SJSA1 (cell line): ENCODE measurements around the gene GSTM5. TPM values are rescaled to one million over a fixed set of nuclear protein-coding genes. Genes with fewer than 3 reads are reported as not detected.

ENCODE experiments used
- DNase-seq, 2 experiments: peaks; one replicate each; pipeline ENCODE4 v3.0.0-alpha.2; 2015 to 2020; ENCODE audit warnings: low spot score in 2 of 2, low read depth in 1 of 2
- H3K27ac ChIP-seq: fragments of 250-450 bp; sonication (Bioruptor Pico); 2 replicates; pipeline ENCODE4 v1.5.1; 2020; ENCODE audit warnings: mild to moderate bottlenecking, moderate library complexity
- H3K27me3 ChIP-seq: fragments of 250-450 bp; sonication (Bioruptor Pico); replicated peaks from 2 replicates; pipeline ENCODE4 v1.5.1; 2020; ENCODE audit warnings: mild to moderate bottlenecking, moderate library complexity
- H3K36me3 ChIP-seq: fragments of 250-450 bp; sonication (Bioruptor Pico); 2 replicates; pipeline ENCODE4 v1.5.1; 2020; ENCODE audit warnings: mild to moderate bottlenecking
- H3K4me1 ChIP-seq: fragments of 250-450 bp; sonication (Bioruptor Pico); replicated peaks from 2 replicates; pipeline ENCODE4 v1.6.1; 2021; ENCODE audit warnings: mild to moderate bottlenecking
- H3K4me3 ChIP-seq: fragments of 250-450 bp; sonication (Bioruptor Pico); 2 replicates; pipeline ENCODE4 v1.5.1; 2020; ENCODE audit warnings: mild to moderate bottlenecking
- H3K9me3 ChIP-seq: fragments of 250-450 bp; sonication (Bioruptor Pico); replicated peaks from 2 replicates; pipeline ENCODE4 v1.5.1; 2020; ENCODE audit warnings: mild to moderate bottlenecking
- total RNA-seq: library from RNA; depleted of rRNA; stranded (reverse); fragments of >200 nt; shearing (Covaris generic); gene quantifications from 2 replicates; pipeline ENCODE4 v1.2.3, GENCODE V29; 2014

The GSTM5 gene
- total RNA-seq, 1 experiment from 2014 or later, result not detected

DNA sequence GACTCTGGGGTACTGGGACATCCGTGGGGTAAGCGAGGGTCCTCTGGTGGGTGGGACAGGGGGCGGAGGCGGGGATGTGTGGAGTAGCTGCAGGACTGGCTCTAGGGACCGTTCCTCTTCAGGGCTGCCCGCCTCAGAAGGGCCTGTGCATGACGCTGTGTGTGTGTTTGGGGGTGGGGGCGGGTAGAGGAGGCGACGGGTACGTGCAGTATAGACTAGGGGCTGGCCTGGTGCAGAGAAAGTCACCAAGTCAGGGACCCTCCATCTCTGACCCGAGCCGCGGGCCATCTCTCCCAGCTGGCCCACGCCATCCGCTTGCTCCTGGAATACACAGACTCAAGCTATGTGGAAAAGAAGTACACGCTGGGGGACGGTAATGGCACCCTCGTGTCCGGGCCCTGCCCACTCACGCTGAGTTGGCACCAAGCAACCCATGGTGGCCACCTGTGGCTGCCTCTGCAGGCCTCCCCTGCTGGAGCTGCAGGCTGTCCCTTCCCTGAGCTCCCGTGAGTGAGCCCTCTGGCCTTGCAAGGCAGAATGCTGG lies 342 bp downstream of the GSTM5 start:
- no peak for DNase-seq
- Histone ChIP-seq H3K9me3 (no peaks in the 10 kb centered on the region), H3K27ac (no peak overlapping the region), H3K27me3 (no peaks in the 10 kb centered on the region), H3K4me1 (no peaks in the 10 kb centered on the region), H3K36me3 (no peaks in the 10 kb centered on the region), H3K4me3 (no peak overlapping the region)

DNA sequence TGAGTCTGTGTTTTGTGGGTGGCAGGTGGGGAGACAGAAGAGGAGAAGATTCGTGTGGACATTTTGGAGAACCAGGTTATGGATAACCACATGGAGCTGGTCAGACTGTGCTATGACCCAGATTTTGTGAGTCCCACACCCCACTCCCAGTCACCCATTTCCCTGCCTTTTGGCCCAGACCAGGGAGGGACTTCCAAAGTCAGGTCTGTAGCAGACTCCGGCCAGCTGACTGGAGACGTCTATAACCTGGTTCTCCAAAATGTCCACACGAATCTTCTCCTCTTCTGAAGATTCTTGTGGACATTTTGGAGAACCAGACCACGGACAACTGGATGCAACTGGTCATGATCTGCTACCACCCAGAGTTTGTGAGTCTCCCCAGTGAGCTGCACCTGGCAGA lies 1.6 kb downstream of the GSTM5 start:
- no peaks in the 10 kb centered on the region for H3K27me3 ChIP-seq
- H3K4me3 ChIP-seq, result no peak overlapping the region
- DNase-seq, result no peak
- H3K4me1 ChIP-seq, result peaks cover 3% of the 10 kb centered on the region
- no peak overlapping the region for H3K27ac ChIP-seq
- no peaks in the 10 kb centered on the region for H3K36me3 ChIP-seq
- H3K9me3 ChIP-seq, result no peaks in the 10 kb centered on the region

DNA sequence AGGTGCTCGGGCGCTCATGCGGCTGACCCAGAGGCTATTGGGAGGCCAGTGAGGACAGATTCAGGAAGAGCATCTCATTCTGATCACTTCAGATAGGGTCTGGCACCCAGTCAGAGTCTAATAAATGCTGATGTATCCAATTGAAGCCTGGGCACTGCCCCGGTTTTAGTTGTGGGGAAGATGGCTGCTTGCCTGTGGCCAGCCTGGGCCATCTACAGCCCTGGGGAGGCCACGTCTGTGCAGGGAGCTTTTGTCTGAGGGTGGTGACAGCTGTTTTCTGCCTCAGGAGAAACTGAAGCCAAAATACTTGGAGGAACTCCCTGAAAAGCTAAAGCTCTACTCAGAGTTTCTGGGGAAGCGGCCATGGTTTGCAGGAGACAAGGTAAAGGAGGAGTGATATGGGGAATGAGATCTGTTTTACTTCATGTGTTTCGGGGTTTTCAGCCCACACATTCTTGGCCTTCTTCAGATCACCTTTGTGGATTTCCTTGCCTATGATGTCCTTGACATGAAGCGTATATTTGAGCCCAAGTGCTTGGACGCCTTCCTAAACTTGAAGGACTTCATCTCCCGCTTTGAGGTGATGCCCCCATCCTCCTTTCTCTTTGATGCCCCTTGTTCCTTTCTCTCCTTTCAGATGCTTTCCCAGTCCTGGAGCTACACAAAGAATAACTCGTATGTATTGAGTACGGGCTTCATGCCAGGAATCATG lies 2.8 kb downstream of the GSTM5 start:
- Histone ChIP-seq H3K4me1 (peaks cover 15% of the 10 kb centered on the region), H3K9me3 (no peaks in the 10 kb centered on the region)

DNA sequence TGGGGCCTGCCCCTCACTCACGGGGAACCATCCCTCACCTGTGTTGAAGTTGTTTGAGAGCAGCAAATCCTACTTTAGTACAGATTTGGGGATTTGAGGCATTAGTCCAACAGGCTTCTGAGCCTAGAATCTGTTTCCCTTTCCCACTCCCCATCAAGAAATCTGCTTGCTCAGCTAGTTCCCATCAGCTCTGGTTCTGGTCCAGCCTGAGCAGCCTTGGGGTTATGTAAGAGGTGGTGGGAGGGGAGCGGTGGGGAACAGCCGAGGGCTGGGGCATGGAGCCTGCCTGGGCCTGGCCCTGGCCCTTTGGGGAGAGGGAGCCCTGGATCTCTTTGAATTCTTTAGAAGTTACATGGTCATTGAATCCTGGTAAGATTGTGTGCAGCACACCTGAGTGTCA lies 4.1 kb downstream of the GSTM5 start:
- Histone ChIP-seq H3K36me3 (no peaks in the 10 kb centered on the region), H3K4me3 (no peak overlapping the region), H3K27ac (no peak overlapping the region), H3K27me3 (no peaks in the 10 kb centered on the region), H3K4me1 (peaks cover 17% of the 10 kb centered on the region), H3K9me3 (no peaks in the 10 kb centered on the region)
- DNase-seq, result no peak

More for the DNA sequence above, 2.8 kb downstream of the GSTM5 start:
- Histone ChIP-seq H3K27ac (no peak overlapping the region), H3K4me3 (no peak overlapping the region), H3K27me3 (no peaks in the 10 kb centered on the region), H3K36me3 (no peaks in the 10 kb centered on the region)
- no peak for DNase-seq

DNA sequence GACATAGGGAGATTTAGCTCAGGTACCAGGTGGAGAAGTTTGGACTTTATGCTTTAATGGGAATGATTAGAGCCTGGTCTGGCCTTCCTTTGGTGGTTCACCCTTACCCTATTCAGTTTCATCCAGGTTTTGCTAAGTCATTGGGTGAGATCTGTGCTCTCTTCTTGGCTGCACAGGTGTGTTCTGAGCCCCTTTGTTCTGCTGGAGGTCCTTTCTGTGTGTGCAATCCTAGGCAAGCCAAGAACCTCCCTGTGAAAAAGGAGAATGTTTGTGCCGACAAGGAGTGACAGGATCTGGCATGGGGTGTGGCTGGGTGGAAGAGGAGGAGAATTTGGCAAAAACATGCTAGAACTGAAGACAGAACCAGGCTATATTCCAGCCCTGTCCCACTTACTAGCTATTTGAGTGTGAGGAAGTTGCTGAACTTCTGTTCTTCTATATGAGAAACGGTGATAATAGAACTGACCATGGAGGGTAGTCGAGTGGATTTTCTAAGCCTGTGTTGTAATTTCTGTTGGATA lies 4.6 kb downstream of the GSTM5 start:
- Histone ChIP-seq H3K36me3 (no peaks in the 10 kb centered on the region), H3K4me3 (no peak overlapping the region), H3K4me1 (peaks cover 17% of the 10 kb centered on the region), H3K27me3 (no peaks in the 10 kb centered on the region), H3K27ac (no peak overlapping the region), H3K9me3 (no peaks in the 10 kb centered on the region)
- no peak for DNase-seq

DNA sequence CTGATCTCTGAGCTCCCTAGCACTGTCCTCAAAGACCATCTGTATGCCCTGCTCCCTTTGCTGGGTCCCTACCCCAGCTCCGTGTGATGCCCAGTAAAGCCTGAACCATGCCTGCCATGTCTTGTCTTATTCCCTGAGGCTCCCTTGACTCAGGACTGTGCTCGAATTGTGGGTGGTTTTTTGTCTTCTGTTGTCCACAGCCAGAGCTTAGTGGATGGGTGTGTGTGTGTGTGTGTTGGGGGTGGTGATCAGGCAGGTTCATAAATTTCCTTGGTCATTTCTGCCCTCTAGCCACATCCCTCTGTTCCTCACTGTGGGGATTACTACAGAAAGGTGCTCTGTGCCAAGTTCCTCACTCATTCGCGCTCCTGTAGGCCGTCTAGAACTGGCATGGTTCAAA lies 5.7 kb downstream of the GSTM5 start:
- DNase-seq, result no peak

DNA sequence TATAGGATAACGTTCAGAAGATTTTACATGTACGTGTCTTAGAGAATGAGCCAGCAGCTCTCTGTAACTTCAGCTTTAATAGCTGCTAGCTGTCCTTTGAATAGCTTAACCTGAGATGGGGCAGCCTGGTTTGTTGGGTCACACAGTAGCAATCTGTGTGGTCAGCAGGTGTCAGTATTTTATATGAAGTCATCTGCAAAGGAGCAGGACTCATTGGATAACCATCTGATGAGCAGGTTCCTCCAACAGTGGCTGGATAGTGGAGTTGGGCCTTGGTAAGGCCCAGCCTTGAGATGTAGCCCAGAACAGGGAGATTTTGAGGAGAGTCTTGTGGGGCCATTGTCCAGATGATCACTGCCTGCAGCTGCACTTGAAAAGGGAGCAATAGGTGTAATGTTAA lies 6.4 kb downstream of the GSTM5 start:
- H3K27ac ChIP-seq, result peak overlapping the region; percentile 46
- no peaks in the 10 kb centered on the region for H3K9me3 ChIP-seq
- DNase-seq, result no peak
- H3K27me3 ChIP-seq, result no peaks in the 10 kb centered on the region
- no peak overlapping the region for H3K4me3 ChIP-seq
- H3K36me3 ChIP-seq, result no peaks in the 10 kb centered on the region
- peaks cover 20% of the 10 kb centered on the region for H3K4me1 ChIP-seq

More for the DNA sequence above, 5.7 kb downstream of the GSTM5 start:
- H3K27ac ChIP-seq, result no peak overlapping the region
- no peaks in the 10 kb centered on the region for H3K9me3 ChIP-seq
- no peaks in the 10 kb centered on the region for H3K36me3 ChIP-seq
- H3K4me1 ChIP-seq, result peaks cover 17% of the 10 kb centered on the region
- no peaks in the 10 kb centered on the region for H3K27me3 ChIP-seq
- no peak overlapping the region for H3K4me3 ChIP-seq

DNA sequence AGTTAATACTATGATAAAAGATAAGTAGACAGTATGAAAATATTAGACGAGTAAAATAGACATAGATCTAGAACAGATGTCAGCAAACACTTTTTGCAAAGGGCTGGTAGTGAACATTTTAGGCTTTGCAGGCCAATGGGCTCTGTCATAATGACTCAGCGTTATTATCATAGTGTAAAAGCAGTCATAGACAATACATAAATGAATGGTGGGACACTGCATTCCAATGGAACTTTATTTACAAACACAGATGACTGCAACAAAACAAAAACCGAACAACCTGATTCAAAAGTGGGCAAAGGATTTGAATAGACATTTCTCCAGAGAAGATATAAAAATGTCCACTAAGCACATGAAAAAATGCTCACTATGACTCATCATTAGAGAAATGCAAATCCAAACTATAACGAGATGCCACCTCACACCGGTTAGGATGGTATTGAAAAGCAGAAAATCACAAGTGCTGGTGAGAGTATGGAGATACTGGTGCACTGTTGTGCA lies 7.3 kb downstream of the GSTM5 start:
- Histone ChIP-seq H3K4me1 (peaks cover 20% of the 10 kb centered on the region), H3K9me3 (no peaks in the 10 kb centered on the region), H3K36me3 (no peaks in the 10 kb centered on the region), H3K4me3 (no peak overlapping the region), H3K27me3 (no peaks in the 10 kb centered on the region), H3K27ac (peak overlapping the region; percentile 46)
- peak in 1 of 2 experiments; percentile 74 for DNase-seq

DNA sequence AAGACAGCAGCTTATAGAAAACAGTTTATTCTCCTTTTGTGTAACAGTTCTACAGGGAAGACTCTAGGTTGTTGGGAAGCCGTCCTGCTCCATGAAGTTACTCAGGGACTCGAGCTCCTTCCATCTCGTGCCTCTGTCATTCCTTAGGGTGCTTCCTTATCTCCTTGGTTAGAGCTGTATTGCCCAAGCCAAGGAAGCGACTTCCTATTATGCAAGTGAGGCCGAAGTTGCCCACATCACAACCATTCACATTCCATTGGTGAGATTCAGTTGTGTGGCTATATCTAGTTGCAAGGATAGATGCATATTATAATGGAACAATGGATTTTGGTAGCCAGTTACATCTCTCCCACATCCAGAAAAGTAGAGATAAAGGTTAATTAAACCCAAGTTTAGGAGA lies 9.0 kb downstream of the GSTM5 start:
- Histone ChIP-seq H3K27me3 (no peaks in the 10 kb centered on the region), H3K4me3 (no peak overlapping the region), H3K36me3 (no peaks in the 10 kb centered on the region), H3K4me1 (peaks cover 20% of the 10 kb centered on the region), H3K9me3 (no peaks in the 10 kb centered on the region), H3K27ac (no peak overlapping the region)
- DNase-seq, result no peak

DNA sequence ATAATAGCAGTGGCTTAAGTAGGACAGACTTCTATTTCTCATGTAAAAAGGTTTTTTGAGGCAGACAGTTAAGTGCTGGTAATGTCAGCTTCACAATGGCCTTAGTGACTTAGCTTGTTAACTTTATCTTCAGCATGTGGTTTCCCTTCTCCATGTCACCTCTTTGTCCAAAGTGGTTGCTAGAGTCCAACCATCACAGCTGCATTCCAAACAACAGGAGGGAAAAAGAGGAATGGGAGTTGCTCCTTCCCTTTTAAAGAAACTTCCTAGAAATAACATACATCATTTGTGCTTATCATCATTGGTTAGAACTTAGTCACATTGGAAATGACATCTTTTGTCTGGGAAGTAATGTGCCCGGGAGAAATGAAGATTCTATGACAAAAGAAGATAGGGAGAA lies 9.9 kb downstream of the GSTM5 start:
- no peak overlapping the region for H3K4me3 ChIP-seq
- H3K36me3 ChIP-seq, result no peaks in the 10 kb centered on the region
- H3K9me3 ChIP-seq, result no peaks in the 10 kb centered on the region
- DNase-seq, result no peak
- no peaks in the 10 kb centered on the region for H3K27me3 ChIP-seq
- no peak overlapping the region for H3K27ac ChIP-seq
- peaks cover 20% of the 10 kb centered on the region for H3K4me1 ChIP-seq

DNA sequence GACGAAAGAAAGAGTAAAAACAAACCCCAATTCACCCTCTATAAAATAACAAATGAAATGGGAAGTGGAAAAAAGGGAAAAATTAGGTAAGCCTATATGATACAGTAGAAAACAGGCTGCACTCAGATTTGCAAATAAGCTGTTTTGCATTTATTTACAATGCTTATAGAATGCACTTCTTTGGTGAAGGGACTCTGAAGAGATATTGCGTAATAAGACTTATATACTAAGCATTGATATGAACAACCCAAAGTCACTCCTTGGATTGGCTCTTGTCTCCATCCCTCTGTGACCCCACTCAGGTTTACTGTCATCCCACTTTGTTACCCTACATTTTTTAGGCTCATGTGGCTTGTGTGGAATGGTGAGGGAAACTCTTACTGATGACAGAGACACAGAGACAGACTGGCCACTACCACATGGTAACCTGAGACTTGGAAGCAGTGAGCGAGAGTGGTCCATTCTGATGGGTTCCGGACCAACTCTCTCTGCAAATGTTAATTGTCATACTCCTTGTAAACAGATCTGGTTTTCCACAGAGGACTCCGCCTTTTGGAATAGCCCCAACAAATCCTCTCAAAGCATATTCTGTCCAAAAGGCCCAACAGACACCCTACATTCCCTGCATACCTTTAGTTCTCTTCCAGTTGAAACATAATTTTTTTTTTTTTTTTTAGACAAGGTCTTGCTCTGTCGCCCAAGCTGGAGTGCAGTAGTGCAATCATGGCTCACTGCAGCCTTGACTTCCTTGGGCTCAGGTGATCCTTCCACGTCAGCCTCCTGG lies 11.0 kb downstream of the GSTM5 start:
- Histone ChIP-seq H3K36me3 (no peaks in the 10 kb centered on the region), H3K4me3 (no peak overlapping the region), H3K9me3 (no peaks in the 10 kb centered on the region), H3K4me1 (peaks cover 20% of the 10 kb centered on the region), H3K27me3 (no peaks in the 10 kb centered on the region), H3K27ac (no peak overlapping the region)
- DNase-seq, result no peak

DNA sequence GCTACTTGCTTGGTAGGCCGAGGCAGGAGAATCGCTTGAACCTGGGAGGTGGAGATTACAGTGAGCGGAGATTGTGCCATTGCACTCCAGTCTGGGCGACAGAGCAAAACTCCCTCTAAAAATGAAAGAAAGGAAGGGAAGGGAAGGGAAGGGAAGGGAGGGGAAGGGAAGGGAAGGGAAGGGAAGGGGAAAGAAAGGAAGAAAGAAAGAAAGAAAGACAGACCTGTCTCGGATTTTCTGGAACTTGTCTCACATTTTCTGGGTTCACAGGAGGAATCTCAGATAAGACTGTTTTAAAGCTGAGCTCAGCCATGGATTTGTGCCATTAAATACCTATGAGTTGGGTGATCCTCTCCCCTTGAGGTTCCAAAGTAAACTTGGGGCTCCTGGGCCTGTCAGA lies 12.9 kb downstream of the GSTM5 start:
- DNase-seq, result no peak
- no peaks in the 10 kb centered on the region for H3K27me3 ChIP-seq
- H3K9me3 ChIP-seq, result no peaks in the 10 kb centered on the region
- no peak overlapping the region for H3K4me3 ChIP-seq
- no peaks in the 10 kb centered on the region for H3K36me3 ChIP-seq
- H3K27ac ChIP-seq, result no peak overlapping the region
- peaks cover 5% of the 10 kb centered on the region for H3K4me1 ChIP-seq

DNA sequence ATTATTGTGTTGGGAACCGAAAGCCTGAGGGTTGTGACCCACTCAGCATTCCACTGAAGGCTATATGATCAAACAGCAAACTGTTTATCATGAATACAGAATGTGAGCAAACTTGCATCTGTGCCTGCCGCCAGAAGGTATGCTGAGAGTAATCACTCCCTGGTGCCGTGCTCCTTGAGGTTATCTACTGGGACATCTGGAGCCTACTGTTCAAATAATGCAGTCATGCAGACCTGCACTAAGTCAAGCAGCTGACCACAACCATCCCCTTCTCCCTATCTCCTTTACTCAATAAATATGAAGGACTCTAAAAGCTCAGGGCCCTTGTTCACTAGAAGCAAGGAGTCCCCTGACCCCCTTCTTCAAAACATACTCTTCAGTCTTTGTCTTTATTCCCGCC lies 13.5 kb downstream of the GSTM5 start:
- H3K36me3 ChIP-seq, result no peaks in the 10 kb centered on the region
- H3K4me1 ChIP-seq, result 0 out of 2 replicates have a peak, but pooled peaks cover 3% of the 10 kb centered on the region
- no peaks in the 10 kb centered on the region for H3K9me3 ChIP-seq
- H3K4me3 ChIP-seq, result no peak overlapping the region
- H3K27ac ChIP-seq, result no peak overlapping the region
- DNase-seq, result no peak
- H3K27me3 ChIP-seq, result no peaks in the 10 kb centered on the region

DNA sequence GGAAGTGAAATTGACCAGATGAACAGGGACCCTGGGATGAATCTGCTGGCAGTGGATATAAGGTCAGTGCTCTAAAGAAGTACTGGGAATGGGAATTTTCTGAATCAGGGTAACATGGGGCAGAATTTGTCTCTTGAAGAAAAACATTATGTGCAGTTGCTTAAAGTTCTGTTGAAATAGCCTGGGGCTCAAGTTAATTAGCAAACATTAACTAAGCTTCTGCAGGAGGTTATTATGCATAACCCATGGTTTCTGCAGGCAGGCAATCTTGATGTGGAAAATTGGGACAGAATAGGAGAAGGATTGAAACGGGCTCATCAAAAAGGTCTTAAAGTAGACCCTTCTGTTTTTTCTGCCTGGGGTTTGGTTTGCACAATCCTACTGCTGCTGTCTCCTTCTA lies 14.0 kb downstream of the GSTM5 start:
- Histone ChIP-seq H3K4me1 (0 out of 2 replicates have a peak, but pooled peaks cover 3% of the 10 kb centered on the region), H3K36me3 (no peaks in the 10 kb centered on the region), H3K27ac (no peak overlapping the region), H3K9me3 (no peaks in the 10 kb centered on the region), H3K27me3 (no peaks in the 10 kb centered on the region), H3K4me3 (no peak overlapping the region)
- no peak for DNase-seq
